ENCODE results near the gene DYSF.

DYSF gene

DNA sequence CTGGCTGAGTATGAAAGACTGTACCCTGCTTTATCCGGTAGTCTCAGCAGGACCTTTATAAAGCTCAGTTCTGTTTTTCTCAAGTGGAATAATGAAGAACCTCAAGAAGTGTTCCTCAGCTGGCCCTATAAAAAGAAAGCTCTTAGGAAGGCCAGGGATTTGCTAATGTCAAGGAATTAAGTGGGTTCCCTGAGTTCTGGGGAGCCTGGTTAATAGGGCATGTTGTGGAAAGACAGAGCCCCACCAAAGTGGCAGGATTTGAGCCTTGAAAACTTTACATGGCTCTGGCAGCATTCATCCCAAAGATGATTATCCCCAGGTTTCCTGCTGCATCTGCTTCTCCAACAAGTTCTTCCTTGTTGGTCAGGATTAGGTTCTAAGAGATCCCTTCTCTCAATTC is 6.9 kb upstream of the DYSF start:
- TF ChIP-seq, protein P1, sequence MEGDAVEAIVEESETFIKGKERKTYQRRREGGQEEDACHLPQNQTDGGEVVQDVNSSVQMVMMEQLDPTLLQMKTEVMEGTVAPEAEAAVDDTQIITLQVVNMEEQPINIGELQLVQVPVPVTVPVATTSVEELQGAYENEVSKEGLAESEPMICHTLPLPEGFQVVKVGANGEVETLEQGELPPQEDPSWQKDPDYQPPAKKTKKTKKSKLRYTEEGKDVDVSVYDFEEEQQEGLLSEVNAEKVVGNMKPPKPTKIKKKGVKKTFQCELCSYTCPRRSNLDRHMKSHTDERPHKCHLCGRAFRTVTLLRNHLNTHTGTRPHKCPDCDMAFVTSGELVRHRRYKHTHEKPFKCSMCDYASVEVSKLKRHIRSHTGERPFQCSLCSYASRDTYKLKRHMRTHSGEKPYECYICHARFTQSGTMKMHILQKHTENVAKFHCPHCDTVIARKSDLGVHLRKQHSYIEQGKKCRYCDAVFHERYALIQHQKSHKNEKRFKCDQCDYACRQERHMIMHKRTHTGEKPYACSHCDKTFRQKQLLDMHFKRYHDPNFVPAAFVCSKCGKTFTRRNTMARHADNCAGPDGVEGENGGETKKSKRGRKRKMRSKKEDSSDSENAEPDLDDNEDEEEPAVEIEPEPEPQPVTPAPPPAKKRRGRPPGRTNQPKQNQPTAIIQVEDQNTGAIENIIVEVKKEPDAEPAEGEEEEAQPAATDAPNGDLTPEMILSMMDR (IDR thresholded peaks at IDR 0.05; ENCODE audit: low read depth, low read length): no peak
- Histone ChIP-seq H3K27me3 (ENCODE audit: low read depth, low read length) (no peaks in the 10 kb centered on the region), H3K4me2 (ENCODE audit: low read length) (no peak overlapping the region), H2AFZ (ENCODE audit: low read depth, low read length) (no peak overlapping the region), H4K20me1 (ENCODE audit: insufficient read depth, low read length) (no peaks in the 10 kb centered on the region), H3K27ac (ENCODE audit: low read length) (no peak overlapping the region), H3K36me3 (replicated peaks; ENCODE audit: low read depth, low read length) (peaks cover 3% of the 10 kb centered on the region), H3K4me3 (ENCODE audit: low read length) (no peak overlapping the region), H3K4me1 (ENCODE audit: low read length) (no peaks in the 10 kb centered on the region), H3K9ac (ENCODE audit: low read length) (no peak overlapping the region), H3K79me2 (ENCODE audit: low read length) (no peaks in the 10 kb centered on the region), H3K9me3 (ENCODE audit: insufficient read depth, low read length) (no peaks in the 10 kb centered on the region)

- no peaks in the 10 kb centered on the region for H3K4me1 ChIP-seq (ENCODE audit: low read length)
- no peaks in the 10 kb centered on the region for H3K27me3 ChIP-seq (ENCODE audit: low read depth, low read length)
- no peaks in the 10 kb centered on the region for H4K20me1 ChIP-seq (ENCODE audit: insufficient read depth, low read length)
- TF ChIP-seq, protein P1 (IDR thresholded peaks at IDR 0.05; ENCODE audit: low read depth, low read length): no peak
- TF ChIP-seq EZH2phosphoT487 (IDR thresholded peaks at IDR 0.05; ENCODE audit: low read depth): no peak
- no peaks in the 10 kb centered on the region for H3K79me2 ChIP-seq (ENCODE audit: low read length)
- no peak overlapping the region for H3K9ac ChIP-seq (ENCODE audit: low read length)
- no peaks in the 10 kb centered on the region for H3K9me3 ChIP-seq (ENCODE audit: insufficient read depth, low read length)
- H3K36me3 ChIP-seq (replicated peaks; ENCODE audit: low read depth, low read length): no peaks in the 10 kb centered on the region
- H3K4me3 ChIP-seq (ENCODE audit: low read length): no peak overlapping the region
- no peak overlapping the region for H2AFZ ChIP-seq (ENCODE audit: low read depth, low read length)
- H3K27ac ChIP-seq (ENCODE audit: low read length): no peak overlapping the region
- H3K4me2 ChIP-seq (ENCODE audit: low read length): no peak overlapping the region
Observed at GRCh38 chr2:71449343-71449742, 4.0 kb upstream of the DYSF start.

DNA sequence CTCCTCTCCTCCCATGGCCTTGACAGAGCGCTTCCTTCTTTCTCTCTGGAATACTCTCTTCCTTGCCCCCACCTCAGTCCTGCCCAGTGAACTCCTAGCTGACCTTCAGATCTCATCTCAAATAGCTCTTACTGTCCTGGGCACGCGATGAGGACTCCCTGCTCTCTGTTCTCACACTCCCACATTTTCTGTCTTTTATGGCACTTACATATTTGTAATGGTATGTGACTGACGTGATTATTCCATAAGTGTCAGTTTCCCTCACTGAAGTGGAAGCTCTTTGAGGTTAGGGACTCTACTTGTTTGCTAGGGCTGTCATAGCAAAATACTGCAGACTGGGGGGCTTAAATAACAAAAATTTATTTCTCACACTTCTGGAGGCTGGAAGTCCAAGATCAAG is 1.7 kb upstream of the DYSF start:
- Histone ChIP-seq H3K27ac (ENCODE audit: low read length) (no peak overlapping the region), H4K20me1 (ENCODE audit: insufficient read depth, low read length) (no peaks in the 10 kb centered on the region), H3K36me3 (replicated peaks; ENCODE audit: low read depth, low read length) (no peaks in the 10 kb centered on the region), H3K27me3 (ENCODE audit: low read depth, low read length) (no peaks in the 10 kb centered on the region), H3K4me2 (ENCODE audit: low read length) (no peak overlapping the region), H2AFZ (ENCODE audit: low read depth, low read length) (no peak overlapping the region), H3K79me2 (ENCODE audit: low read length) (no peaks in the 10 kb centered on the region), H3K4me3 (ENCODE audit: low read length) (no peak overlapping the region), H3K9ac (ENCODE audit: low read length) (no peak overlapping the region), H3K9me3 (ENCODE audit: insufficient read depth, low read length) (no peaks in the 10 kb centered on the region), H3K4me1 (ENCODE audit: low read length) (no peaks in the 10 kb centered on the region)
- no peak for TF ChIP-seq EZH2phosphoT487 (IDR thresholded peaks at IDR 0.05; ENCODE audit: low read depth)
- TF ChIP-seq, protein P1 (IDR thresholded peaks at IDR 0.05; ENCODE audit: low read depth, low read length): no peak

GRCh38 chr2:71452565-71452964 is 796 bp upstream of the DYSF start:
- H3K4me2 ChIP-seq (ENCODE audit: low read length): no peak overlapping the region
- no peak overlapping the region for H3K9ac ChIP-seq (ENCODE audit: low read length)
- H3K9me3 ChIP-seq (ENCODE audit: insufficient read depth, low read length): no peaks in the 10 kb centered on the region
- no peak overlapping the region for H3K4me3 ChIP-seq (ENCODE audit: low read length)
- no peaks in the 10 kb centered on the region for H3K79me2 ChIP-seq (ENCODE audit: low read length)
- no peak overlapping the region for H3K27ac ChIP-seq (ENCODE audit: low read length)
- TF ChIP-seq EZH2phosphoT487 (IDR thresholded peaks at IDR 0.05; ENCODE audit: low read depth): no peak
- TF ChIP-seq, protein P1 (IDR thresholded peaks at IDR 0.05; ENCODE audit: low read depth, low read length): no peak
- no peaks in the 10 kb centered on the region for H3K27me3 ChIP-seq (ENCODE audit: low read depth, low read length)
- H3K4me1 ChIP-seq (ENCODE audit: low read length): no peaks in the 10 kb centered on the region
- no peaks in the 10 kb centered on the region for H4K20me1 ChIP-seq (ENCODE audit: insufficient read depth, low read length)
- H2AFZ ChIP-seq (ENCODE audit: low read depth, low read length): no peak overlapping the region
- no peaks in the 10 kb centered on the region for H3K36me3 ChIP-seq (replicated peaks; ENCODE audit: low read depth, low read length)
